GM21529 (cell line): ENCODE data around the gene NOC4L.

ENCODE experiments used
- ATAC-seq: cut with Tn5 transposase; IDR thresholded peaks from one replicate; pipeline ENCODE4 v1.9.1; 2021; ENCODE audit not compliant: unreplicated experiment

Gene NOC4L

GRCh38 chr12:132179431-132180362 lies 35.4 kb downstream of the NOC4L start:
- no peak for ATAC-seq

- no peak for ATAC-seq
Measured at GRCh38 chr12:132180648-132181546, 36.6 kb downstream of the NOC4L start.

GRCh38 chr12:132181570-132182200 lies 37.4 kb downstream of the NOC4L start:
- no peak for ATAC-seq

GRCh38 chr12:132182206-132182710 lies 38.0 kb downstream of the NOC4L start:
- no peak for ATAC-seq

GRCh38 chr12:132182711-132183365 lies 38.6 kb downstream of the NOC4L start:
- ATAC-seq: no peak

GRCh38 chr12:132185705-132186104 lies 41.4 kb downstream of the NOC4L start:
- ATAC-seq: no peak

GRCh38 chr12:132186208-132186856 lies 42.1 kb downstream of the NOC4L start:
- no peak for ATAC-seq

GRCh38 chr12:132186857-132187620 lies 42.8 kb downstream of the NOC4L start:
- no peak for ATAC-seq

- no peak for ATAC-seq
Measured at GRCh38 chr12:132187646-132188450, 43.6 kb downstream of the NOC4L start.

GRCh38 chr12:132188451-132188901 lies 44.2 kb downstream of the NOC4L start:
- ATAC-seq: no peak

GRCh38 chr12:132188916-132189325 lies 44.7 kb downstream of the NOC4L start:
- ATAC-seq: no peak

- ATAC-seq: peak; percentile 93
Measured at GRCh38 chr12:132189378-132190011, 45.2 kb downstream of the NOC4L start.

- ATAC-seq: peak; percentile 7
Measured at GRCh38 chr12:132190012-132190755, 45.9 kb downstream of the NOC4L start.

- ATAC-seq: no peak
Measured at GRCh38 chr12:132190834-132191500, 46.7 kb downstream of the NOC4L start.

GRCh38 chr12:132191715-132192553 lies 47.7 kb downstream of the NOC4L start:
- ATAC-seq: no peak

GRCh38 chr12:132194056-132194455 lies 49.8 kb downstream of the NOC4L start:
- no peak for ATAC-seq
